ENCODE results near the gene UQCC2.

Gene UQCC2

GRCh38 chr6:33658982-33659689 is 52.4 kb downstream of the UQCC2 start:
- no peak overlapping the region for H3K4me3 ChIP-seq (ENCODE audit: low read depth in 1 of 2, low read length in 2 of 2)
- H3K27me3 ChIP-seq (ENCODE audit: control insufficient read depth in 1 of 2, insufficient read depth in 2 of 2, low read length in 2 of 2): no peaks in the 10 kb centered on the region
- H3K9ac ChIP-seq (ENCODE audit: low read depth in 1 of 2, low read length in 2 of 2): no peak overlapping the region
- H3K27ac ChIP-seq (ENCODE audit: low read depth, low read length): no peak overlapping the region
- H3K4me1 ChIP-seq (ENCODE audit: control insufficient read depth in 1 of 2, insufficient read depth in 2 of 2, low read length in 2 of 2): no peaks in the 10 kb centered on the region
- peaks cover 41 to 85% of the 10 kb centered on the region in 2 donors for H3K36me3 ChIP-seq (ENCODE audit: control insufficient read depth in 1 of 2, insufficient read depth in 2 of 2, low read length in 2 of 2)
- H3K9me3 ChIP-seq (ENCODE audit: control insufficient read depth in 1 of 2, low read length in 2 of 2): no peaks in the 10 kb centered on the region

GRCh38 chr6:33656844-33657243 is 54.7 kb downstream of the UQCC2 start:
- Histone ChIP-seq H3K9me3 (ENCODE audit: control insufficient read depth in 1 of 2, low read length in 2 of 2) (no peaks in the 10 kb centered on the region), H3K27ac (ENCODE audit: low read depth, low read length) (no peak overlapping the region), H3K9ac (ENCODE audit: low read depth in 1 of 2, low read length in 2 of 2) (no peak overlapping the region), H3K4me1 (ENCODE audit: control insufficient read depth in 1 of 2, insufficient read depth in 2 of 2, low read length in 2 of 2) (no peaks in the 10 kb centered on the region), H3K4me3 (ENCODE audit: low read depth in 1 of 2, low read length in 2 of 2) (no peak overlapping the region), H3K36me3 (ENCODE audit: control insufficient read depth in 1 of 2, insufficient read depth in 2 of 2, low read length in 2 of 2) (peaks cover 33 to 70% of the 10 kb centered on the region in 2 donors), H3K27me3 (ENCODE audit: control insufficient read depth in 1 of 2, insufficient read depth in 2 of 2, low read length in 2 of 2) (no peaks in the 10 kb centered on the region)

GRCh38 chr6:33654831-33655554 is 56.5 kb downstream of the UQCC2 start:
- no peak overlapping the region for H3K4me3 ChIP-seq (ENCODE audit: low read depth in 1 of 2, low read length in 2 of 2)
- no peaks in the 10 kb centered on the region for H3K27me3 ChIP-seq (ENCODE audit: control insufficient read depth in 1 of 2, insufficient read depth in 2 of 2, low read length in 2 of 2)
- no peak overlapping the region for H3K9ac ChIP-seq (ENCODE audit: low read depth in 1 of 2, low read length in 2 of 2)
- H3K27ac ChIP-seq (ENCODE audit: low read depth, low read length): no peak overlapping the region
- H3K9me3 ChIP-seq (ENCODE audit: control insufficient read depth in 1 of 2, low read length in 2 of 2): no peaks in the 10 kb centered on the region
- no peaks in the 10 kb centered on the region for H3K4me1 ChIP-seq (ENCODE audit: control insufficient read depth in 1 of 2, insufficient read depth in 2 of 2, low read length in 2 of 2)
- H3K36me3 ChIP-seq (ENCODE audit: control insufficient read depth in 1 of 2, insufficient read depth in 2 of 2, low read length in 2 of 2): peaks cover 36 to 59% of the 10 kb centered on the region in 2 donors

- peaks cover 27 to 43% of the 10 kb centered on the region in 2 donors for H3K36me3 ChIP-seq (ENCODE audit: control insufficient read depth in 1 of 2, insufficient read depth in 2 of 2, low read length in 2 of 2)
- H3K9ac ChIP-seq (ENCODE audit: low read depth in 1 of 2, low read length in 2 of 2): no peak overlapping the region
- no peaks in the 10 kb centered on the region for H3K27me3 ChIP-seq (ENCODE audit: control insufficient read depth in 1 of 2, insufficient read depth in 2 of 2, low read length in 2 of 2)
- H3K4me3 ChIP-seq (ENCODE audit: low read depth in 1 of 2, low read length in 2 of 2): no peak overlapping the region
- no peak overlapping the region for H3K27ac ChIP-seq (ENCODE audit: low read depth, low read length)
- H3K4me1 ChIP-seq (ENCODE audit: control insufficient read depth in 1 of 2, insufficient read depth in 2 of 2, low read length in 2 of 2): no peaks in the 10 kb centered on the region
- H3K9me3 ChIP-seq (ENCODE audit: control insufficient read depth in 1 of 2, low read length in 2 of 2): no peaks in the 10 kb centered on the region
These were observed 59.5 kb downstream of the UQCC2 start for GRCh38 chr6:33652002-33652401.

GRCh38 chr6:33651403-33651802 is 60.1 kb downstream of the UQCC2 start:
- no peaks in the 10 kb centered on the region for H3K9me3 ChIP-seq (ENCODE audit: control insufficient read depth in 1 of 2, low read length in 2 of 2)
- H3K9ac ChIP-seq (ENCODE audit: low read depth in 1 of 2, low read length in 2 of 2): no peak overlapping the region
- H3K4me1 ChIP-seq (ENCODE audit: control insufficient read depth in 1 of 2, insufficient read depth in 2 of 2, low read length in 2 of 2): no peaks in the 10 kb centered on the region
- H3K36me3 ChIP-seq (ENCODE audit: control insufficient read depth in 1 of 2, insufficient read depth in 2 of 2, low read length in 2 of 2): peaks cover 21 to 41% of the 10 kb centered on the region in 2 donors
- no peak overlapping the region for H3K4me3 ChIP-seq (ENCODE audit: low read depth in 1 of 2, low read length in 2 of 2)
- H3K27me3 ChIP-seq (ENCODE audit: control insufficient read depth in 1 of 2, insufficient read depth in 2 of 2, low read length in 2 of 2): no peaks in the 10 kb centered on the region
- H3K27ac ChIP-seq (ENCODE audit: low read depth, low read length): no peak overlapping the region

Data from duodenal mucosa (tissue), 2 donors.